Measurements from ENCODE around the gene ZG16B.

Gene ZG16B

GRCh38 chr16:2825049-2825742, 4.9 kb upstream of the ZG16B start:
- peak; percentile 49 for DNase-seq

GRCh38 chr16:2825906-2826305, 4.2 kb upstream of the ZG16B start:
- peak; percentile 31 for DNase-seq

GRCh38 chr16:2826591-2827373, 3.3 kb upstream of the ZG16B start:
- peak; percentile 56 for DNase-seq

GRCh38 chr16:2827374-2827791, 2.7 kb upstream of the ZG16B start:
- peak; percentile 44 for DNase-seq

- DNase-seq, result no peak
Measured at GRCh38 chr16:2827831-2828520, 2.1 kb upstream of the ZG16B start.

- no peak for DNase-seq
Measured at GRCh38 chr16:2828521-2828840, 1.6 kb upstream of the ZG16B start.

- DNase-seq, result no peak
Measured at GRCh38 chr16:2828876-2829430, 1.1 kb upstream of the ZG16B start.

GRCh38 chr16:2830355-2830695, 222 bp downstream of the ZG16B start:
- DNase-seq, result no peak

- no peak for DNase-seq
Measured at GRCh38 chr16:2831203-2831602, 1.1 kb downstream of the ZG16B start.

- DNase-seq, result no peak
Measured at GRCh38 chr16:2833776-2834175, 3.7 kb downstream of the ZG16B start.

- no peak for DNase-seq
Measured at GRCh38 chr16:2834968-2835367, 4.9 kb downstream of the ZG16B start.

- no peak for DNase-seq
Measured at GRCh38 chr16:2835638-2836493, 5.8 kb downstream of the ZG16B start.

GRCh38 chr16:2836646-2837508, 6.8 kb downstream of the ZG16B start:
- no peak for DNase-seq

GRCh38 chr16:2838928-2839327, 8.8 kb downstream of the ZG16B start:
- DNase-seq, result peak; percentile 81

GRCh38 chr16:2839650-2840450, 9.7 kb downstream of the ZG16B start:
- DNase-seq, result no peak

- no peak for DNase-seq
Measured at GRCh38 chr16:2840914-2841313, 10.8 kb downstream of the ZG16B start.

GRCh38 chr16:2841606-2842339, 11.7 kb downstream of the ZG16B start:
- no peak for DNase-seq

GRCh38 chr16:2842340-2843000, 12.4 kb downstream of the ZG16B start:
- DNase-seq, result peak; percentile 90

GRCh38 chr16:2843526-2843925, 13.4 kb downstream of the ZG16B start:
- DNase-seq, result no peak

- no peak for DNase-seq
Measured at GRCh38 chr16:2845116-2845515, 15.0 kb downstream of the ZG16B start.
